SK-N-SH treated with all-trans-retinoic acid at 6 μM for 48 hours (cell line): ENCODE data around the gene NINL.

ENCODE experiments used
- ATAC-seq: fragments of 200-7000 bp; cut with Tn5 transposase; 3 replicates; pipeline ENCODE4 v1.9.1; 2020; ENCODE audit warnings: mild to moderate bottlenecking, moderate library complexity
- ARNTL ChIP-seq: fragments of 450-650 bp; formaldehyde crosslinking; IDR thresholded peaks from 2 replicates; pipeline ENCODE4 v1.5.0; 2020; ENCODE audit warnings: low read depth, mild to moderate bottlenecking, moderate library complexity, borderline replicate concordance
- BACH2 ChIP-seq: fragments of 250-450 bp; sonication (Bioruptor Pico); IDR thresholded peaks from 2 replicates; pipeline ENCODE4 v1.9.0; 2021; ENCODE audit warnings: mild to moderate bottlenecking, borderline replicate concordance
- CREB5 ChIP-seq: fragments of 250-450 bp; sonication (Bioruptor Pico); IDR thresholded peaks from 2 replicates; pipeline ENCODE4 v1.5.1; 2020; ENCODE audit warnings: low read depth, mild to moderate bottlenecking, moderate library complexity
- CSDC2 ChIP-seq: fragments of 250-450 bp; sonication (Bioruptor Pico); IDR thresholded peaks from 2 replicates; pipeline ENCODE4 v1.5.0; 2020; ENCODE audit warnings: mild to moderate bottlenecking, moderate library complexity
- CSRNP3 ChIP-seq: fragments of 250-450 bp; sonication (Bioruptor Pico); IDR thresholded peaks from 2 replicates; pipeline ENCODE4 v1.5.1; 2021; ENCODE audit warnings: mild to moderate bottlenecking, moderate library complexity
- ESRRG ChIP-seq: fragments of 250-450 bp; sonication (Bioruptor Pico); IDR thresholded peaks from 2 replicates; pipeline ENCODE4 v1.6.1; 2021; ENCODE audit warnings: mild to moderate bottlenecking
- GLIS3 ChIP-seq: fragments of 250-450 bp; sonication (Bioruptor Pico); IDR thresholded peaks from 2 replicates; pipeline ENCODE4 v1.5.0; 2020; ENCODE audit warnings: mild to moderate bottlenecking, moderate library complexity
- ISL1 ChIP-seq: fragments of 250-450 bp; sonication (Bioruptor Pico); IDR thresholded peaks from 2 replicates; pipeline ENCODE4 v2.1.2; 2022; ENCODE audit warnings: mild to moderate bottlenecking, moderate library complexity
- OSR1 ChIP-seq: fragments of 250-450 bp; sonication (Bioruptor Pico); IDR thresholded peaks from 2 replicates; pipeline ENCODE4 v1.8.0; 2022; ENCODE audit warnings: moderate library complexity, mild to moderate bottlenecking, inconsistent platforms
- POU6F1 ChIP-seq: fragments of 250-450 bp; sonication (Bioruptor Pico); IDR thresholded peaks from 2 replicates; pipeline ENCODE4 v1.8.0; 2021; ENCODE audit warnings: low read depth, mild to moderate bottlenecking, moderate library complexity, borderline replicate concordance
- PPARA ChIP-seq: fragments of 250-450 bp; sonication (Bioruptor Pico); IDR thresholded peaks from 2 replicates; pipeline ENCODE4 v1.5.0; 2020; ENCODE audit warnings: mild to moderate bottlenecking, borderline replicate concordance
- RARB ChIP-seq: fragments of 250-450 bp; sonication (Bioruptor Pico); IDR thresholded peaks from 2 replicates; pipeline ENCODE4 v1.8.0; 2021; ENCODE audit warnings: mild to moderate bottlenecking, moderate library complexity
- SNAI2 ChIP-seq: fragments of 250-450 bp; sonication (Bioruptor Pico); IDR thresholded peaks from 2 replicates; pipeline ENCODE4 v1.5.0; 2020; ENCODE audit warnings: mild to moderate bottlenecking, moderate library complexity
- TCF4 ChIP-seq: fragments of 250-450 bp; sonication (Bioruptor Pico); IDR thresholded peaks from 2 replicates; pipeline ENCODE4 v1.8.0; 2021; ENCODE audit warnings: mild to moderate bottlenecking, moderate library complexity, borderline replicate concordance
- TOX ChIP-seq: fragments of 250-450 bp; sonication (Bioruptor Pico); IDR thresholded peaks from 2 replicates; pipeline ENCODE4 v1.8.0; 2021; ENCODE audit warnings: mild to moderate bottlenecking, moderate library complexity, borderline replicate concordance
- TSHZ2 ChIP-seq: fragments of 250-450 bp; sonication (Bioruptor Pico); IDR thresholded peaks from 2 replicates; pipeline ENCODE4 v1.5.0; 2020; ENCODE audit warnings: mild to moderate bottlenecking, moderate library complexity
- ZC3H10 ChIP-seq: fragments of 250-450 bp; sonication (Bioruptor Pico); IDR thresholded peaks from 2 replicates; pipeline ENCODE4 v1.5.1; 2021; ENCODE audit warnings: mild to moderate bottlenecking, moderate library complexity
- ZFP3 ChIP-seq: fragments of 250-450 bp; sonication (Bioruptor Pico); IDR thresholded peaks from 2 replicates; pipeline ENCODE4 v1.5.0; 2020; ENCODE audit warnings: mild to moderate bottlenecking, moderate library complexity
- ZNF70 ChIP-seq: fragments of 450-650 bp; formaldehyde crosslinking; IDR thresholded peaks from 2 replicates; pipeline ENCODE4 v1.5.0; 2020; ENCODE audit warnings: mild to moderate bottlenecking, moderate library complexity
- ZNF8 ChIP-seq: fragments of 450-650 bp; formaldehyde crosslinking; IDR thresholded peaks from 2 replicates; pipeline ENCODE4 v1.5.0; 2020; ENCODE audit warnings: mild to moderate bottlenecking, moderate library complexity

NINL gene

GRCh38 chr20:25549843-25550477, 35.4 kb downstream of the NINL start:
- ATAC-seq = 0 out of 3 replicates have a peak, but pooled peaks have one; percentile 11
- TF ChIP-seq ZNF8 (CRISPR knock-in tag) (no peak), POU6F1 (CRISPR knock-in tag) (no peak), ARNTL (CRISPR knock-in tag) (no peak), RARB (no peak), ESRRG (CRISPR knock-in tag) (no peak), ZNF70 (no peak), CSRNP3 (CRISPR knock-in tag) (no peak), ISL1 (no peak), ZC3H10 (CRISPR knock-in tag) (no peak), TSHZ2 (CRISPR knock-in tag) (no peak), GLIS3 (CRISPR knock-in tag) (no peak), SNAI2 (CRISPR knock-in tag) (no peak), CSDC2 (CRISPR knock-in tag) (no peak), TCF4 (no peak), CREB5 (CRISPR knock-in tag) (no peak), PPARA (CRISPR knock-in tag) (no peak), ZFP3 (CRISPR knock-in tag) (no peak), TOX (CRISPR knock-in tag) (no peak)

GRCh38 chr20:25549172-25549773, 36.1 kb downstream of the NINL start:
- ATAC-seq = no peak

More at GRCh38 chr20:25549172-25549773, 36.1 kb downstream of the NINL start:
- TF ChIP-seq TSHZ2 (CRISPR knock-in tag) (no peak), ZC3H10 (CRISPR knock-in tag) (no peak), POU6F1 (CRISPR knock-in tag) (no peak), CSRNP3 (CRISPR knock-in tag) (no peak), BACH2 (CRISPR knock-in tag) (no peak), OSR1 (CRISPR knock-in tag) (no peak), CREB5 (CRISPR knock-in tag) (no peak), ZFP3 (CRISPR knock-in tag) (no peak), TOX (CRISPR knock-in tag) (no peak)
